ENCODE measurements around the gene PCSK1.
"Not testable (repeated sequence)": the region's sequence is repeated elsewhere in the genome, so short reads cannot be mapped to it uniquely, and the experiment has no call there.

PCSK1 gene

GRCh38 chr5:96372726-96373380 lies 60.2 kb downstream of the PCSK1 start:
- no peak for DNase-seq (ENCODE audit: low read depth)

GRCh38 chr5:96370976-96371375 lies 62.1 kb downstream of the PCSK1 start:
- DNase-seq (ENCODE audit: low read depth) = no peak

DNA sequence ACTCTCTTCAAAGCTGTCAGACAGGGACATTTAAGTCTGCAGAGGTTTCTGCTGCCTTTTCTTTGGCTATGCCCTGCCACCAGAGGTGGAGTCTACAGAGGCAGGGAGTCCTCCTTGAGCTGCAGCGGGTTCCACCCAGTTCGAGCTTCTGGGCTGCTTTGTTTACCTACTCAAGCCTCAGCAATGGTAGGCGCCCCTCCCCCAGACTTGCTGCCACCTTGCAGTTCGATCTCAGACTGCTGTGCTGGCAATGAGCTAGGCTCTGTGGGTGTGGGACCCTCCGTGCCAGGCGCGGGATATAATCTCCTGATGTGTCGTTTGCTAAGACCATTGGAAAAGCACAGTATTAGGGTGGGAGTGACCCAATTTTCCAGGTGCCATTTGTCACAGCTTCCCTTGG lies 65.7 kb downstream of the PCSK1 start:
- not testable (repeated sequence) for DNase-seq (ENCODE audit: low read depth)

- DNase-seq (ENCODE audit: low read depth) = no peak
Observed at GRCh38 chr5:96354237-96354636, 78.8 kb downstream of the PCSK1 start.

GRCh38 chr5:96353220-96353619 lies 79.8 kb downstream of the PCSK1 start:
- DNase-seq (ENCODE audit: low read depth) = no peak

DNA sequence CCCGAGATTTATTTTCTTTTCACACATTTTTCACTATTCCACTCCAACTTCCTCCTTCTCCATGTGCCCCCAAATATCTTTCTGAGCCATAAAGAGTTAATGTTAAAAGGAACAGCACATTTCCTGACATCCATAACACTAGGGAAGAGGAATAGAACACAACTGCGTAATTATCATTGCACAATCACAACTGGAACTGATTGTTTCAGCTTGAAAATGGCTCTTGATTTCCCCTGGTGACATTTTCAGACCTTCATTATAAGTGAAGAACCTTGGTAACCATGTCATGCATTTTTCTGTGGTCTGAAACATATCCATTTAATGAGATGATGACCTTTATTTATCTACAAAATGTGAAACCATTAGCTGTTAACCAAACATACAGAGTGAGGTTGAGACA lies 82.4 kb downstream of the PCSK1 start:
- DNase-seq (ENCODE audit: low read depth) = no peak

DNA sequence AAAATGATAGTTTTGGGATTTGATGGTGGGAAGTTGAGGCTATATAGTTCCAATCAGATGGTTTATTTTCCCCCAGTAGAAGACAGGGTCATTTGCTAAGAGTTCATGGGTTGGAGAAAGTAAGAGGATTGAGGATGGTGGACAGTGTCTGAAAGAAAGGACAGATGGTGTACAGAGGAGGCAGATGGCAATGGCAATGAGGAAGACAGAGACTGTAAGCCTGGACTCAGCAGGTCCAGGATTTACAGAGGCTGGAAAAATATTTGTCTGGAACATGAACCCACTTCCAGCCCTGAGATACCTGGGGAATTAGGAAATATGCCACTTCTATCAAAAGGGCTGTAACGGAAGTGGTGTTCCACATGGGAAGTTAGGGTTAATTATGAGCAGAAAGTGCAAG lies 84.5 kb downstream of the PCSK1 start:
- DNase-seq (ENCODE audit: low read depth) = no peak

DNA sequence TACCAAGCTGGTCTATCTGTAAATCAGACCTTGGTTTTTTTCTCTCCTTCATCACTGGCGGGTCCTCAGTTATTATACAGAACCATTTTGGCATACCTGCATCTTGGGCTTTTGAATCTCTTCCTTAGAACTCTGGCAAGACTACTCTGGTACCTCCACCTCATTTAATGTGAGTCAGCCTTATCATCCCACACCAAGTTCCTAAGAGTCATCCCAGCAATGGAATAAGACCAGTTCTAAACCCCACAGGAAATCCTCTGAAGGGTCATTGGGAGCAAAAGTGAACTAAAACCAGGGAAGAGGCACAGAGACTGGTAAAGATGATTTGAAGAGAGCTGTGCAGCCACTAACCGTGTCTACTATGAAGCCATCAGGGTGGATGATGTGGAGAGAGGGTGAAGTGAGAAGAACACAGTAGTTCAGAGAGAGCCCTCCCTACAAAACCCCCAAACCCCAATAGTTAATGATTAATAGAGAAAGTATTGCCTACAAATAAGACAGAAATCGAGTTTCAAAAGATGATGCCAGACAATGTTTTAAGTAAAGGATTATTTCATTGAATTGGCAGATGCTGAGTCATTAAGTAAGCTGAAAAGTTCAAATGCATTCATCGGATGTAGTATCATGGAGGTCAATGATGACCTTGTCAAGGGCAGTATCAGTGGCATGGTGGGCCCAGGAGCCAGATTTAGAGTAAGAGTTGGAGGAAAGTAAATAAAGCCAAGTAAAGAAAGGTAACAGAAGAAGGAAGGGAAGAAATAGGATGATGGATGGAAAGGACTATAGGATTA lies 85.4 kb downstream of the PCSK1 start:
- DNase-seq (ENCODE audit: low read depth) = no peak

- DNase-seq (ENCODE audit: low read depth) = no peak
Observed at GRCh38 chr5:96344678-96345577, 88.1 kb downstream of the PCSK1 start.

GRCh38 chr5:96343094-96343493 lies 90.0 kb downstream of the PCSK1 start:
- no peak for DNase-seq (ENCODE audit: low read depth)

GRCh38 chr5:96342581-96342980 lies 90.5 kb downstream of the PCSK1 start:
- no peak for DNase-seq (ENCODE audit: low read depth)
